KMS-11 (cell line): ENCODE results near the gene PLA2G4C.
"Not testable (repeated sequence)": the region's sequence is repeated elsewhere in the genome, so short reads cannot be mapped to it uniquely, and the experiment has no call there.

Source experiments
- H2AFZ ChIP-seq: fragments of 200-600 bp; sonication (generic); 2 replicates; pipeline ENCODE4 v1.6.1; 2016; ENCODE audit warnings: antibody characterized with exemption, mixed run types, low read depth
- H3K27ac ChIP-seq: fragments of 200-600 bp; sonication (generic); 2 replicates; pipeline ENCODE4 v1.6.1; 2016; ENCODE audit warnings: mild to moderate bottlenecking, mixed run types
- H3K27me3 ChIP-seq: fragments of 200-600 bp; sonication (generic); 2 replicates; pipeline ENCODE4 v1.6.1; 2017; ENCODE audit warnings: mild to moderate bottlenecking, low read depth, mixed run types, moderate library complexity; ENCODE audit not compliant: insufficient read depth
- H3K36me3 ChIP-seq: fragments of 200-600 bp; sonication (generic); 2 replicates; pipeline ENCODE4 v1.6.1; 2017; ENCODE audit warnings: mild to moderate bottlenecking, mixed run types; ENCODE audit not compliant: insufficient read depth
- H3K4me1 ChIP-seq: fragments of 200-600 bp; sonication (generic); 2 replicates; pipeline ENCODE4 v1.6.1; 2016; ENCODE audit warnings: mild to moderate bottlenecking, low read depth, mixed run types; ENCODE audit not compliant: poor library complexity, severe bottlenecking
- H3K4me2 ChIP-seq: fragments of 200-600 bp; sonication (generic); 2 replicates; pipeline ENCODE4 v1.7.0; 2016; ENCODE audit warnings: mild to moderate bottlenecking, mixed run types
- H3K4me3 ChIP-seq: fragments of 200-600 bp; sonication (generic); IDR thresholded peaks from 2 replicates; pipeline ENCODE4 v1.6.1; 2017; ENCODE audit warnings: low read depth, low read length, mixed read lengths; ENCODE audit not compliant: insufficient read depth
- H3K79me2 ChIP-seq: fragments of 200-600 bp; sonication (generic); 2 replicates; pipeline ENCODE4 v1.6.1; 2016; ENCODE audit warnings: low read depth, mixed run types; ENCODE audit not compliant: insufficient read depth
- H3K9ac ChIP-seq: fragments of 200-600 bp; sonication (generic); 2 replicates; pipeline ENCODE4 v1.6.1; 2016; ENCODE audit warnings: mild to moderate bottlenecking, mixed run types
- H4K20me1 ChIP-seq: fragments of 200-600 bp; sonication (generic); 2 replicates; pipeline ENCODE4 v1.6.1; 2016; ENCODE audit warnings: mild to moderate bottlenecking, mixed run types; ENCODE audit not compliant: insufficient read depth
- TF ChIP-seq, protein P1 (sequence below): fragments of 200-600 bp; sonication (generic); conservative IDR thresholded peaks from 2 replicates; pipeline ENCODE4 v1.6.1; 2017; ENCODE audit warnings: low read depth, mild to moderate bottlenecking, antibody characterized with exemption, low read length, moderate library complexity, mixed read lengths

The PLA2G4C gene

GRCh38 chr19:48085904-48086864, 24.4 kb downstream of the PLA2G4C start:
- H3K36me3 ChIP-seq = no peaks in the 10 kb centered on the region
- no peak overlapping the region for H3K27ac ChIP-seq
- no peak overlapping the region for H3K9ac ChIP-seq
- TF ChIP-seq, protein P1, sequence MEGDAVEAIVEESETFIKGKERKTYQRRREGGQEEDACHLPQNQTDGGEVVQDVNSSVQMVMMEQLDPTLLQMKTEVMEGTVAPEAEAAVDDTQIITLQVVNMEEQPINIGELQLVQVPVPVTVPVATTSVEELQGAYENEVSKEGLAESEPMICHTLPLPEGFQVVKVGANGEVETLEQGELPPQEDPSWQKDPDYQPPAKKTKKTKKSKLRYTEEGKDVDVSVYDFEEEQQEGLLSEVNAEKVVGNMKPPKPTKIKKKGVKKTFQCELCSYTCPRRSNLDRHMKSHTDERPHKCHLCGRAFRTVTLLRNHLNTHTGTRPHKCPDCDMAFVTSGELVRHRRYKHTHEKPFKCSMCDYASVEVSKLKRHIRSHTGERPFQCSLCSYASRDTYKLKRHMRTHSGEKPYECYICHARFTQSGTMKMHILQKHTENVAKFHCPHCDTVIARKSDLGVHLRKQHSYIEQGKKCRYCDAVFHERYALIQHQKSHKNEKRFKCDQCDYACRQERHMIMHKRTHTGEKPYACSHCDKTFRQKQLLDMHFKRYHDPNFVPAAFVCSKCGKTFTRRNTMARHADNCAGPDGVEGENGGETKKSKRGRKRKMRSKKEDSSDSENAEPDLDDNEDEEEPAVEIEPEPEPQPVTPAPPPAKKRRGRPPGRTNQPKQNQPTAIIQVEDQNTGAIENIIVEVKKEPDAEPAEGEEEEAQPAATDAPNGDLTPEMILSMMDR = no peak
- no peaks in the 10 kb centered on the region for H4K20me1 ChIP-seq
- H3K79me2 ChIP-seq = no peaks in the 10 kb centered on the region
- H3K4me1 ChIP-seq = no peaks in the 10 kb centered on the region
- H3K4me2 ChIP-seq = no peak overlapping the region
- peaks cover 5% of the 10 kb centered on the region for H3K27me3 ChIP-seq
- no peak overlapping the region for H3K4me3 ChIP-seq
- H2AFZ ChIP-seq = no peak overlapping the region

GRCh38 chr19:48085076-48085475, 25.5 kb downstream of the PLA2G4C start:
- Histone ChIP-seq H3K4me2 (no peak overlapping the region), H3K27me3 (peaks cover 2% of the 10 kb centered on the region), H3K27ac (no peak overlapping the region), H3K4me3 (no peak overlapping the region), H4K20me1 (no peaks in the 10 kb centered on the region), H3K36me3 (no peaks in the 10 kb centered on the region), H2AFZ (no peak overlapping the region), H3K79me2 (no peaks in the 10 kb centered on the region), H3K4me1 (no peaks in the 10 kb centered on the region), H3K9ac (no peak overlapping the region)
- TF ChIP-seq, protein P1 = no peak

DNA sequence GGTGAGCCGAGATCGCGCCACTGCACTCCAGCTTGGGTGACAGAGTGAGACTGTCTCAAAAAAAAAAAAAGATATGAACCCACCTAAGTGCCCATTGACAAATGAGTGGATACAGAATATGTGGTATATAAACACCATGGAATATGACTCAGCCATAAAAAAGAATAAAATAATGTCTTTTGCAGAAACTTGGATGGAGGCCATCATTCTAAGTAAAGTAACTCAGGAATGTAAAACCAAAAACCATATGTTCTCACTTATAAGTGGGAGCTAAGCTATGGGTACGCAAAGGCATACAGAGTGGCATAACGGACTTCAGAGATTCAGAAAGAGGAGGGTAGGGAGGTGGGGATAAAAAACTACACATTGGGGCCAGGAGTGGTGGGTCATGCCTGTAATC, 29.5 kb downstream of the PLA2G4C start:
- Histone ChIP-seq H3K4me2 (no peak overlapping the region), H3K27ac (no peak overlapping the region), H4K20me1 (no peaks in the 10 kb centered on the region), H3K27me3 (no peaks in the 10 kb centered on the region; the same call in 1 of the 2 replicates), H3K4me1 (no peaks in the 10 kb centered on the region), H3K79me2 (no peaks in the 10 kb centered on the region), H3K9ac (no peak overlapping the region), H3K36me3 (no peaks in the 10 kb centered on the region), H3K4me3 (no peak overlapping the region), H2AFZ (no peak overlapping the region)
- TF ChIP-seq, protein P1 = no peak

- H3K27ac ChIP-seq, H2AFZ ChIP-seq, H3K79me2 ChIP-seq, H3K4me2 ChIP-seq, H3K9ac ChIP-seq, H3K36me3 ChIP-seq, H3K4me3 ChIP-seq, H4K20me1 ChIP-seq, H3K4me1 ChIP-seq: not testable (repeated sequence)
- peaks cover 17% of the 10 kb centered on the region; the same call in 1 of the 2 replicates for H3K27me3 ChIP-seq
Observed at GRCh38 chr19:48070177-48070769, 40.3 kb downstream of the PLA2G4C start.
